ENCODE data around the gene AGPAT1. TPM values are rescaled to one million over a fixed set of nuclear protein-coding genes. Genes with fewer than 3 reads are reported as not detected.
"Not testable (repeated sequence)": the region's sequence is repeated elsewhere in the genome, so short reads cannot be mapped to it uniquely, and the experiment has no call there.

Gene AGPAT1
- polyA plus RNA-seq, 1 donor, result 109 TPM

GRCh38 chr6:32148289-32149091 is 27.4 kb downstream of the AGPAT1 start:
- Histone ChIP-seq H3K27ac (ENCODE audit: low read length) (no peak overlapping the region), H3K4me1 (ENCODE audit: control insufficient read depth, insufficient read depth, low read length) (peaks cover 25% of the 10 kb centered on the region), H3K27me3 (ENCODE audit: control insufficient read depth, insufficient read depth, low read length) (peaks cover 11% of the 10 kb centered on the region), H3K9me3 (ENCODE audit: control insufficient read depth, low read depth, low read length) (peaks cover 7% of the 10 kb centered on the region), H3K4me3 (ENCODE audit: low read length) (peak overlapping the region; percentile 41), H3K36me3 (ENCODE audit: control insufficient read depth, insufficient read depth, low read length) (no peaks in the 10 kb centered on the region)
- WGBS (ENCODE audit: insufficient coverage, low lambda C conversion rate), result no CpG with 5 or more reads among the region's 39 CpGs
- peak; percentile 75 to 80 for DNase-seq

GRCh38 chr6:32147401-32148132 is 28.3 kb downstream of the AGPAT1 start:
- WGBS (ENCODE audit: insufficient coverage, low lambda C conversion rate), result no CpG with 5 or more reads among the region's 4 CpGs
- H3K27ac ChIP-seq (ENCODE audit: low read length), result no peak overlapping the region
- peaks cover 7% of the 10 kb centered on the region for H3K9me3 ChIP-seq (ENCODE audit: control insufficient read depth, low read depth, low read length)
- H3K4me3 ChIP-seq (ENCODE audit: low read length), result no peak overlapping the region
- no peaks in the 10 kb centered on the region for H3K36me3 ChIP-seq (ENCODE audit: control insufficient read depth, insufficient read depth, low read length)
- H3K4me1 ChIP-seq (ENCODE audit: control insufficient read depth, insufficient read depth, low read length), result peaks cover 17% of the 10 kb centered on the region
- DNase-seq, result no peak
- H3K27me3 ChIP-seq (ENCODE audit: control insufficient read depth, insufficient read depth, low read length), result peaks cover 11% of the 10 kb centered on the region

DNA sequence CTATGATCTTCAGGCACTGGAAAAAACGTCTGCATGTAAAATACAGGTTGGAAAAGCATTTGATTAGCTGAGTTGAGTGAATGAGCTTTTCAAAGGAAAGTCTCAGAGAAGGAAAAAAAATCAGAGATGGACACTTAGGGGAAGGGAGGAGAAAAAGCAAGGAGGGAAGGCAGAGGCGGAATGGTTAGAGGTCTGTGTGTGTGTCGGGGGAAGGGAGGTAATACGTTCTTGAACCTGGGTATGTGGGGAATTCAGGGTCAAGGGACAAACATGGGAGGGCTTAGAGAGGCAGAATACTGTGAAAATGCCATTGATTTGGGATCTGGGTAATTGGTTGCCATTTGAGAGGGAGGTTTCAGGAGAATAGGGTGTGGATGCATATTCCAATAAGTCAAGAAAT is 29.2 kb downstream of the AGPAT1 start:
- Histone ChIP-seq H3K9me3 (ENCODE audit: control insufficient read depth, low read depth, low read length) (peaks cover 7% of the 10 kb centered on the region), H3K4me1 (ENCODE audit: control insufficient read depth, insufficient read depth, low read length) (peaks cover 17% of the 10 kb centered on the region), H3K27ac (ENCODE audit: low read length) (no peak overlapping the region), H3K36me3 (ENCODE audit: control insufficient read depth, insufficient read depth, low read length) (no peaks in the 10 kb centered on the region), H3K27me3 (ENCODE audit: control insufficient read depth, insufficient read depth, low read length) (peaks cover 11% of the 10 kb centered on the region), H3K4me3 (ENCODE audit: low read length) (no peak overlapping the region)
- 83% methylated on average over 1 of the region's 4 CpGs for WGBS (ENCODE audit: insufficient coverage, low lambda C conversion rate)
- DNase-seq, result no peak

DNA sequence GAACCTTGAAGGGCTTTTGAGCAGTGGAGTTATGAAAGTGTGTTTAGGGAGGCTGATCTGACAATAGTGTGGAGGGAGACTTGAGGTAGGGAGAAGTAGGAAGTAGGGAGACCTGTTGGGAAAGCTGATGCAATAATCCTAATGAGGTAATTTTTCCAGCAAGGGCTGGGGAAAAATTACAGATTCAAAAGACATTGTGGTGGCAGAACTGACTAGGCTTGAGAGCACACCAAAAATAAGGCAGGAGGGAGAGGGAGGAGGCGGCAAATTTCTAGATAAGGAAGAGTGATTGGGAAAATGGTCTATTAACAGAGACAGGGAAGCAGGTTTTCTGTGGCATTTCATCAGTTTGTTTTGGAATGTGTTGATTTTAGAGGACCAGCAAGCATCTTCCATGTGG is 29.6 kb downstream of the AGPAT1 start:
- Histone ChIP-seq H3K4me3 (ENCODE audit: low read length) (no peak overlapping the region), H3K27me3 (ENCODE audit: control insufficient read depth, insufficient read depth, low read length) (peaks cover 11% of the 10 kb centered on the region), H3K9me3 (ENCODE audit: control insufficient read depth, low read depth, low read length) (peaks cover 7% of the 10 kb centered on the region), H3K36me3 (ENCODE audit: control insufficient read depth, insufficient read depth, low read length) (no peaks in the 10 kb centered on the region), H3K4me1 (ENCODE audit: control insufficient read depth, insufficient read depth, low read length) (peaks cover 20% of the 10 kb centered on the region), H3K27ac (ENCODE audit: low read length) (no peak overlapping the region)
- 83% methylated on average over 1 of the region's 1 CpG for WGBS (ENCODE audit: insufficient coverage, low lambda C conversion rate)
- peak in 1 of 2 donors; percentile 33 for DNase-seq

GRCh38 chr6:32144238-32144637 is 31.6 kb downstream of the AGPAT1 start:
- H3K4me1 ChIP-seq (ENCODE audit: control insufficient read depth, insufficient read depth, low read length), result peaks cover 26% of the 10 kb centered on the region
- DNase-seq, result peak in 1 of 2 donors; percentile 55
- not testable (repeated sequence) for H3K36me3 ChIP-seq (ENCODE audit: control insufficient read depth, insufficient read depth, low read length); H3K27ac ChIP-seq (ENCODE audit: low read length); H3K4me3 ChIP-seq (ENCODE audit: low read length); H3K27me3 ChIP-seq (ENCODE audit: control insufficient read depth, insufficient read depth, low read length); H3K9me3 ChIP-seq (ENCODE audit: control insufficient read depth, low read depth, low read length)
- WGBS (ENCODE audit: insufficient coverage, low lambda C conversion rate), result no CpG with 5 or more reads among the region's 7 CpGs

DNA sequence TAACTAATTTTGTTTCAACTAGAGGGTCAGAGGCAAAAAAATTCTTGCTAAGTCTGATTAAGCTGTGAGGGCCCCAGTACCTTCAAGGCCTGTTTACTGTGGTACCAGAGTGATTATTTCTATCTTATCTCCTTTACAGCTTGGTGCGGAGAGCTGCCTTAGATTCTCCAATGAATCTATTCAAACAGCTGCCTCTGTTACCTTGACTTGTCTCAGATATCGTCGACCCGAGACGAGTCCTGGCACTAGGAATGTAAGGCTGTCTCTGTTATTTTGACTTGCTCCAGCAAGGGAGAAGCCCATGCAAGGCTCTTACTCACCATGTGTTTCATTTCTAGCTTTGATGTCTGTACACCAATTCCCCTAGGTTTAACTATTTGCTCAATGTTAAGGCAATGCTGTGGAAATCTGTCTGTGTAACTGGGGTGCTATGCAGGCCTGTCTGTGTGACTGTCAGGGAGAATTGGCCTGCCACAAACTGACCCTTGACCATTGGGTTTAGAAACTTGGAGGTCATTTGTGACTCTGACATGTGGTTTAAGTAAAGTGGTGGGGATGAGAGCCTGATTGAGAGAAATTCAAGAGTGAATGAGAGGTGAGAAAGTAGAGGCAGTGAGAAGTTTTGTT is 35.4 kb downstream of the AGPAT1 start:
- H3K4me1 ChIP-seq (ENCODE audit: control insufficient read depth, insufficient read depth, low read length), result peaks cover 17% of the 10 kb centered on the region
- no CpG with 5 or more reads among the region's 5 CpGs for WGBS (ENCODE audit: insufficient coverage, low lambda C conversion rate)
- H3K36me3 ChIP-seq (ENCODE audit: control insufficient read depth, insufficient read depth, low read length), result no peaks in the 10 kb centered on the region
- peak overlapping the region; percentile 0 for H3K27ac ChIP-seq (ENCODE audit: low read length)
- DNase-seq, result peak in 1 of 2 donors; percentile 19
- no peaks in the 10 kb centered on the region for H3K27me3 ChIP-seq (ENCODE audit: control insufficient read depth, insufficient read depth, low read length)
- H3K4me3 ChIP-seq (ENCODE audit: low read length), result no peak overlapping the region
- H3K9me3 ChIP-seq (ENCODE audit: control insufficient read depth, low read depth, low read length), result no peaks in the 10 kb centered on the region

DNA sequence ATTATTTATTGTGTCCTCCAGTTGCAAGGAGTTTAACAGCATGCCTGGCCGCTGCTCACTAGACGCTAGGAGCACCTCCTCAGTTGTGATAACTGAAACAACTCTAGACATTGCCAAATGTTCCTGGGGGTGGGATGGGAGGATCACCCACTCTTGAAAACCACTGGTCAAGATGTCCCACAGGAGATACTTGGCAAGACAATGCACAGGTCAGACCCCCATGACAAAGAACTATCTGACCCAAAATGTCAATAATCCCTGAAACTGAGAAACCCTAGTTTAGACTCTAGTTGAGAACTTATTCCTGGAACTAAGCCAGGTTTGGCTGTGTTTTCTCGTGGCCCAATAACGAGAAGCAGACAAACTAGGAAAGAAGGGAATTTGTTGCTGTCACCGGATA is 36.3 kb downstream of the AGPAT1 start:
- no peak for DNase-seq
- 79% methylated on average over 2 of the region's 5 CpGs for WGBS (ENCODE audit: insufficient coverage, low lambda C conversion rate)
- H3K27ac ChIP-seq (ENCODE audit: low read length), result no peak overlapping the region

DNA sequence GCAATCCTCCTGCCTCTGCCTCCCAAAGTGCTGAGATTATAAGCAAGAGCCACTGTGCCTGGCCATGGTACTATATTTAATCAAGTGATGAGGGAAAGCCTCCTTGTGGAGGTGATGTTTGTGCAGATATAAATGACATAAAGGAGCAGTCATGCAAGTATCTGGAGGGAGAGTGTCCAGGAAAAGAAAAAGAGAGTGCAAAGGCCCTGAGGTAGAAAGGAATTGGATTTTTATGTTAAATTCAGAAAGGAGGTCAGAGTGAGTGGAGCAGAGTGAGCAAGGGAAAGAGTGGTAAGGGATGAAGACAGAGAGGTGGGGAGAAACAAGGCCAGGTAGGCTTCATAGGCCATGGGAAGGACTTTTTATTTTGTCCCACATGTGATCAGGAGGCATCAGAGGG is 38.4 kb downstream of the AGPAT1 start:
- no peak for DNase-seq
- H3K36me3 ChIP-seq (ENCODE audit: control insufficient read depth, insufficient read depth, low read length), result no peaks in the 10 kb centered on the region

More for the DNA sequence above, 36.3 kb downstream of the AGPAT1 start:
- Histone ChIP-seq H3K4me1 (ENCODE audit: control insufficient read depth, insufficient read depth, low read length) (peaks cover 17% of the 10 kb centered on the region), H3K36me3 (ENCODE audit: control insufficient read depth, insufficient read depth, low read length) (no peaks in the 10 kb centered on the region), H3K9me3 (ENCODE audit: control insufficient read depth, low read depth, low read length) (no peaks in the 10 kb centered on the region), H3K27me3 (ENCODE audit: control insufficient read depth, insufficient read depth, low read length) (no peaks in the 10 kb centered on the region), H3K4me3 (ENCODE audit: low read length) (no peak overlapping the region)

GRCh38 chr6:32133786-32134185 is 42.1 kb downstream of the AGPAT1 start:
- no peak overlapping the region for H3K27ac ChIP-seq (ENCODE audit: low read length)
- H3K27me3 ChIP-seq (ENCODE audit: control insufficient read depth, insufficient read depth, low read length), result no peaks in the 10 kb centered on the region
- peaks cover 9% of the 10 kb centered on the region for H3K4me1 ChIP-seq (ENCODE audit: control insufficient read depth, insufficient read depth, low read length)
- no peak for DNase-seq
- H3K9me3 ChIP-seq (ENCODE audit: control insufficient read depth, low read depth, low read length), result no peaks in the 10 kb centered on the region
- no CpG with 5 or more reads among the region's 4 CpGs for WGBS (ENCODE audit: insufficient coverage, low lambda C conversion rate)
- H3K4me3 ChIP-seq (ENCODE audit: low read length), result no peak overlapping the region
- no peaks in the 10 kb centered on the region for H3K36me3 ChIP-seq (ENCODE audit: control insufficient read depth, insufficient read depth, low read length)

More for the DNA sequence above, 38.4 kb downstream of the AGPAT1 start:
- H3K4me1 ChIP-seq (ENCODE audit: control insufficient read depth, insufficient read depth, low read length), result peaks cover 17% of the 10 kb centered on the region
- no peak overlapping the region for H3K4me3 ChIP-seq (ENCODE audit: low read length)
- H3K9me3 ChIP-seq (ENCODE audit: control insufficient read depth, low read depth, low read length), result no peaks in the 10 kb centered on the region
- no peak overlapping the region for H3K27ac ChIP-seq (ENCODE audit: low read length)
- H3K27me3 ChIP-seq (ENCODE audit: control insufficient read depth, insufficient read depth, low read length), result no peaks in the 10 kb centered on the region

- DNase-seq, result no peak
- no peaks in the 10 kb centered on the region for H3K36me3 ChIP-seq (ENCODE audit: control insufficient read depth, insufficient read depth, low read length)
- H3K4me1 ChIP-seq (ENCODE audit: control insufficient read depth, insufficient read depth, low read length), result peaks cover 16% of the 10 kb centered on the region
- H3K9me3 ChIP-seq (ENCODE audit: control insufficient read depth, low read depth, low read length), result no peaks in the 10 kb centered on the region
- H3K27me3 ChIP-seq (ENCODE audit: control insufficient read depth, insufficient read depth, low read length), result no peaks in the 10 kb centered on the region
- no peak overlapping the region for H3K27ac ChIP-seq (ENCODE audit: low read length)
- H3K4me3 ChIP-seq (ENCODE audit: low read length), result no peak overlapping the region
Measured at GRCh38 chr6:32132110-32132509, 43.8 kb downstream of the AGPAT1 start.

Measured in large intestine (tissue), 3 donors.